ENCODE measurements around the gene ANKZF1.

The ANKZF1 gene

DNA sequence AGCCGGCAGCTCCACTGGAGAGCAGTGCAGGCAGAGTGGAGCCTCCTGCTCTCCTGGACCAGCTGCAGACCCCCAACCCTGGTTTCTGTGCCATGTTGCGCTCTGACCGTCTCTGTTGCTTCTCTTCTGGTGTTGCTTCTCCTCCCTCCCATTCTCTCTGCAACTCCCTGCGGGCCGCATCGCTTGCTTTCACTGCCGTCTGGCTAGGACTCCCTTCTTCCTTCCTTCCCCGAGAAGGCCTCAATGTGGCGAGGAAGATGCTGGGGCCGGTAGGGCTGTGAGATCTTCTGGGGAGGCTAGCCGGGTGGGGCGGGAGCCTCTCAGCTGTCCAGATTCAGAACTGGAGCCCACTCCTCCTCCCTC is 55.7 kb downstream of the ANKZF1 start:
- no peak for DNase-seq

DNA sequence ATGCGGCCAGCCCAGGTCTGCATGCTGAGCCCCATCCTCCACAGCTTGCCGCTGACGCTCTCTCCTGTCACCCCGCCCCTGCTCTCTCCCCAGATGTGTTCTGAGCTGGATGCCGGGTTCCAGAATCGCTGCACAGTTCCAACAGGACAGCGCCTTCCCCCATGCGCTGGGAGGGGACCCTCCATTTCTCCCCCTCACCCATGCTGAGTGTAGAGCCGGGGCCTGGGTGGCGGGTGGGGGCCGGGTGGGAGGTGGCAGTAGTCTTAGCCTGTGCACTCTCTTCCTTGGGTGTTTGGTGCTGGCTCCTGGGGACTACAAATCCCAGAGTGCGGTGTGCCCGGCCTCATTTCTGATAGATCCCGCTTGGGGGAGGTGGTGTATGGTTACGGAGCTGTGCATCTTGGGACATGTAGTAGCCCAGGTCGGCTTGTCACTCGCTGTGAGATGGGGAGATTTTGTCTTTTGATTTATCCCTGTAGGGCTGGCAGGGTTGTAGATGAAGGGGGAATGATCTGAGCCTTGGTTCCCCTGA is 56.4 kb downstream of the ANKZF1 start:
- DNase-seq = no peak

Data from NCI-H2081 (cell line).